ENCODE measurements around the gene PLA2G4C.

The PLA2G4C gene

GRCh38 chr19:48053076-48053475 is 57.5 kb downstream of the PLA2G4C start:
- no peak for DNase-seq (ENCODE audit: low read depth)

GRCh38 chr19:48051335-48052033 is 59.1 kb downstream of the PLA2G4C start:
- no peak for DNase-seq (ENCODE audit: low read depth)

- no peak for DNase-seq (ENCODE audit: low read depth)
Observed at GRCh38 chr19:48044561-48044960, 66.1 kb downstream of the PLA2G4C start.

- DNase-seq (ENCODE audit: low read depth): no peak
Observed at GRCh38 chr19:48043675-48044258, 66.8 kb downstream of the PLA2G4C start, which contains the start of gene CABP5. CABP5 (minus strand) TSS chr19:48044079; CDS start chr19:48043922, 157 bp downstream.

GRCh38 chr19:48041877-48042580 is 68.6 kb downstream of the PLA2G4C start:
- no peak for DNase-seq (ENCODE audit: low read depth)

GRCh38 chr19:48036765-48037164 is 73.9 kb downstream of the PLA2G4C start:
- DNase-seq (ENCODE audit: low read depth): no peak

GRCh38 chr19:48033604-48034003 is 77.0 kb downstream of the PLA2G4C start:
- no peak for DNase-seq (ENCODE audit: low read depth)

- no peak for DNase-seq (ENCODE audit: low read depth)
Observed at GRCh38 chr19:48030073-48030472, 80.5 kb downstream of the PLA2G4C start.

- no peak for DNase-seq (ENCODE audit: low read depth)
Observed at GRCh38 chr19:48029431-48029830, 81.2 kb downstream of the PLA2G4C start.

- DNase-seq (ENCODE audit: low read depth): no peak
Observed at GRCh38 chr19:48025480-48025879, 85.1 kb downstream of the PLA2G4C start.

GRCh38 chr19:48023518-48023917 is 87.1 kb downstream of the PLA2G4C start:
- no peak for DNase-seq (ENCODE audit: low read depth)

GRCh38 chr19:48023011-48023410 is 87.6 kb downstream of the PLA2G4C start:
- no peak for DNase-seq (ENCODE audit: low read depth)

- no peak for DNase-seq (ENCODE audit: low read depth)
Observed at GRCh38 chr19:48020686-48021085, 89.9 kb downstream of the PLA2G4C start.

- DNase-seq (ENCODE audit: low read depth): no peak
Observed at GRCh38 chr19:48010932-48011758, 99.5 kb downstream of the PLA2G4C start.

GRCh38 chr19:48006762-48007161 is 103.9 kb downstream of the PLA2G4C start:
- DNase-seq (ENCODE audit: low read depth): no peak

- no peak for DNase-seq (ENCODE audit: low read depth)
Observed at GRCh38 chr19:48004236-48004635, 106.4 kb downstream of the PLA2G4C start.

- DNase-seq (ENCODE audit: low read depth): no peak
Observed at GRCh38 chr19:48000846-48001245, 109.8 kb downstream of the PLA2G4C start.

GRCh38 chr19:47998800-47999199 is 111.8 kb downstream of the PLA2G4C start:
- DNase-seq (ENCODE audit: low read depth): no peak

Measured in activated gamma-delta T cell treated with anti-CD3 and anti-CD28 coated beads, Interleukin-2, amount 50 U/mL, for 16 hours (primary cell).